ENCODE results near the gene PAQR6. TPM values are rescaled to one million over a fixed set of nuclear protein-coding genes. Genes with fewer than 3 reads are reported as not detected.

Gene PAQR6
- total RNA-seq, 1 experiment from 2014 or later: 4.1 TPM

DNA sequence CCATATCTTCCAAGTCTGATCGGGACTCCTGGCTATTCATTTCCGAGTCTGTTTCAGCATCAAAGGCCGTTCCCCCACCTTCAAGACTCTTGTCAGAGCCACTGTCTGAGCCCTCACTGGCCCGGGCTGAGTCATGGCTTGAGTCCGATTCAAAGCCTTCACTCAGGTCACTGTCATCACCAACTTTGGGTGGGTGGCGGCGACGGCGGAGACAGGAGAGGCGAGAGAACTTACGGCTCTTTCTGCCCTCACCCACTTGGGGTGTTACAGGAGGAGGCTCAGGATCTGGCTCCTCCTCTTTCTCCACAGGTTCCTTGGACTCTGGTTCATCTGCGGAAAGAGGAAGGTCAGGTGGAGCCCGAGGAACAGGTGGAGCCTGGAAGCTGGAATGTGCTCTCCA is 18.2 kb upstream of the PAQR6 start:
- Histone ChIP-seq H3K9me3 (ENCODE audit: low read depth, low read length, poor library complexity, severe bottlenecking) (no peaks in the 10 kb centered on the region), H3K27me3 (replicated peaks; ENCODE audit: insufficient read depth, low read depth, low read length, poor library complexity) (no peaks in the 10 kb centered on the region), H3K4me3 (ENCODE audit: low read depth, low read length, poor library complexity, severe bottlenecking) (no peak overlapping the region), H3K36me3 (ENCODE audit: insufficient read depth, low read length, poor library complexity, severe bottlenecking) (peaks cover 85% of the 10 kb centered on the region), H3K4me1 (ENCODE audit: insufficient read depth, low read length, poor library complexity, severe bottlenecking) (no peaks in the 10 kb centered on the region), H3K27ac (ENCODE audit: low read depth, low read length, poor library complexity, severe bottlenecking) (no peak overlapping the region)
- no peak for DNase-seq (ENCODE audit: low spot score)
- TF ChIP-seq, protein P1, sequence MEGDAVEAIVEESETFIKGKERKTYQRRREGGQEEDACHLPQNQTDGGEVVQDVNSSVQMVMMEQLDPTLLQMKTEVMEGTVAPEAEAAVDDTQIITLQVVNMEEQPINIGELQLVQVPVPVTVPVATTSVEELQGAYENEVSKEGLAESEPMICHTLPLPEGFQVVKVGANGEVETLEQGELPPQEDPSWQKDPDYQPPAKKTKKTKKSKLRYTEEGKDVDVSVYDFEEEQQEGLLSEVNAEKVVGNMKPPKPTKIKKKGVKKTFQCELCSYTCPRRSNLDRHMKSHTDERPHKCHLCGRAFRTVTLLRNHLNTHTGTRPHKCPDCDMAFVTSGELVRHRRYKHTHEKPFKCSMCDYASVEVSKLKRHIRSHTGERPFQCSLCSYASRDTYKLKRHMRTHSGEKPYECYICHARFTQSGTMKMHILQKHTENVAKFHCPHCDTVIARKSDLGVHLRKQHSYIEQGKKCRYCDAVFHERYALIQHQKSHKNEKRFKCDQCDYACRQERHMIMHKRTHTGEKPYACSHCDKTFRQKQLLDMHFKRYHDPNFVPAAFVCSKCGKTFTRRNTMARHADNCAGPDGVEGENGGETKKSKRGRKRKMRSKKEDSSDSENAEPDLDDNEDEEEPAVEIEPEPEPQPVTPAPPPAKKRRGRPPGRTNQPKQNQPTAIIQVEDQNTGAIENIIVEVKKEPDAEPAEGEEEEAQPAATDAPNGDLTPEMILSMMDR (conservative IDR thresholded peaks at IDR 0.05; ENCODE audit: low read depth, low read length): no peak
- TF ChIP-seq EZH2 (IDR thresholded peaks at IDR 0.05; ENCODE audit: borderline replicate concordance, low read depth, low read length, poor library complexity, severe bottlenecking): no peak
- ChIA-PET POLR2A (ENCODE audit: low non-redundant PET) (no interaction called here), CTCF (no interaction called here)
- intact Hi-C loops (cut with micrococcal nuclease; ENCODE audit: unreplicated experiment): no loop called here
- BruUV-seq (replicated peaks): TSS peak; percentile 50

DNA sequence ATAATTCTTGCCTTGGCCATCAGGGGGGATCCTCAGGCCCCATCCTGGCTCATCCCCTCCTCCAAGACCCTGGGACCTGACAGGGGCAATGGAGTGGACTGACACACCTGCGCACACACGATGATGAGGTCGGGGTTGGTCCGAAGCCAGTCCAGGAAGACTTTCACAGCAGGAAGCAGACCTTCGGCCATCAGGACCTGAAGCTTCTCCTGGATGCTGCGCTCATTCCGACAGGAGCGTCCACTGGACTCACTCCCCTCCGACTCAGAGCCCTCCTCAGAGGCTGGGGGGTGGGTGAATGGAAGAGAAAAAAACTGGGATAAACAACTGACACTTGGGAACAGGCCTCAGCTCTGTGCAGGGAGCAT is 15.4 kb upstream of the PAQR6 start:
- Histone ChIP-seq H3K4me1 (ENCODE audit: insufficient read depth, low read length, poor library complexity, severe bottlenecking) (no peaks in the 10 kb centered on the region), H3K36me3 (ENCODE audit: insufficient read depth, low read length, poor library complexity, severe bottlenecking) (peaks cover 91% of the 10 kb centered on the region), H3K27me3 (replicated peaks; ENCODE audit: insufficient read depth, low read depth, low read length, poor library complexity) (no peaks in the 10 kb centered on the region), H3K9me3 (ENCODE audit: low read depth, low read length, poor library complexity, severe bottlenecking) (no peaks in the 10 kb centered on the region), H3K4me3 (ENCODE audit: low read depth, low read length, poor library complexity, severe bottlenecking) (no peak overlapping the region), H3K27ac (ENCODE audit: low read depth, low read length, poor library complexity, severe bottlenecking) (no peak overlapping the region)
- no peak for DNase-seq (ENCODE audit: low spot score)
- intact Hi-C loops (cut with micrococcal nuclease; ENCODE audit: unreplicated experiment): no loop called here
- no TSS peak for BruUV-seq (replicated peaks)
- ChIA-PET CTCF (no interaction called here), POLR2A (ENCODE audit: low non-redundant PET) (no interaction called here)
- no peak for TF ChIP-seq EZH2 (IDR thresholded peaks at IDR 0.05; ENCODE audit: borderline replicate concordance, low read depth, low read length, poor library complexity, severe bottlenecking)
- TF ChIP-seq, protein P1 (conservative IDR thresholded peaks at IDR 0.05; ENCODE audit: low read depth, low read length): no peak

DNA sequence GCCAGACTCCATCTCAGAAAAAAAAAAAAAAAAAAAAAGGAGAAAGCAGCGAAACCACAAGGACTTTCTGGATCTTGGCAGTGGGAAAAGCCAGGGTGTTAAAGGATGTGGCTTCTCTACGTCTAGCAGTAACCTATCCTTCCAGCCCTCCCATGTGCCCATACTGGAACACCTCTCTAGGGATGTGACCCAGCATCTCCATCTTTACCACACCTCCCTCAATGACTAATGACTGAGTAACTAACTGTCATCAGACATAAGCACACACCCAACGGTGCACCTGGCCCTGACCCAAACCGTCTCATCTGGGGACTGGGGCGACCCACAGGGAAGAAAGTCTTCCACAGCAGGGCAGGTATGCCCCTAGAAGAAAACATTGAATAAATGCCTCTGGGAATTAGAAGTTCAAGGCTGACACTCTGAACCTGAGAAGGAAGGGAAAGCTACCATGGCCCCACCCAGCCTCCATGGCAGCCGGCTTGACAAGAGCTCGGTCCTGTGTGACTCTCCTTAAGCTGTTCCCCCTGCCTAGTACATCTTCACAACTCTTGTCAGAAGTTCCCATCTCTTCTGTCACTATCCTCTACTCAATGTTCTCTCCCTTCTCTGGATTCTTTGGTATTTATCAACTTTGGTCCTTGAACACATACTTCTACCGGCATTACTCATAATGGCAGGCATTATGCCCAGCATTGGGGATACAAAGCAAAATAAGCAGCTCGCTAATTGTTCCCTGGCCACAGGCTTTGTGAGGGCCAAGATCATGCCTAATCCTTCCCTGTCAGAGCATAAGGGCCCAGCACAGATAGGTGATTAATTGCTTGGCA is 14.8 kb upstream of the PAQR6 start:
- no peaks in the 10 kb centered on the region for H3K4me1 ChIP-seq (ENCODE audit: insufficient read depth, low read length, poor library complexity, severe bottlenecking)
- TF ChIP-seq, protein P1 (conservative IDR thresholded peaks at IDR 0.05; ENCODE audit: low read depth, low read length): no peak
- TF ChIP-seq EZH2 (IDR thresholded peaks at IDR 0.05; ENCODE audit: borderline replicate concordance, low read depth, low read length, poor library complexity, severe bottlenecking): no peak
- intact Hi-C loops (cut with micrococcal nuclease; ENCODE audit: unreplicated experiment): no loop called here
- no TSS peak for BruUV-seq (replicated peaks)
- no peak overlapping the region for H3K27ac ChIP-seq (ENCODE audit: low read depth, low read length, poor library complexity, severe bottlenecking)
- no peak for DNase-seq (ENCODE audit: low spot score)
- H3K36me3 ChIP-seq (ENCODE audit: insufficient read depth, low read length, poor library complexity, severe bottlenecking): peaks cover 91% of the 10 kb centered on the region
- ChIA-PET POLR2A (ENCODE audit: low non-redundant PET) (no interaction called here), CTCF (no interaction called here)
- no peaks in the 10 kb centered on the region for H3K9me3 ChIP-seq (ENCODE audit: low read depth, low read length, poor library complexity, severe bottlenecking)
- H3K4me3 ChIP-seq (ENCODE audit: low read depth, low read length, poor library complexity, severe bottlenecking): no peak overlapping the region
- H3K27me3 ChIP-seq (replicated peaks; ENCODE audit: insufficient read depth, low read depth, low read length, poor library complexity): no peaks in the 10 kb centered on the region

All from A673 (cell line).